NT2/D1 (cell line): Measurements from ENCODE around the gene SPATA13.

Experiments used
- SUZ12 ChIP-seq: IDR thresholded peaks from 2 replicates; pipeline ENCODE4 v1.6.1; 2011; ENCODE audit not compliant: insufficient read length, insufficient read depth; ENCODE audit errors: extremely low read depth
- YY1 ChIP-seq: IDR thresholded peaks from 2 replicates; pipeline ENCODE4 v1.6.1; 2011; ENCODE audit not compliant: insufficient read length, insufficient read depth
- ZNF274 ChIP-seq: IDR thresholded peaks from 2 replicates; pipeline ENCODE4 v1.6.1; 2011; ENCODE audit warnings: mild to moderate bottlenecking, low read depth, low read length

DNA sequence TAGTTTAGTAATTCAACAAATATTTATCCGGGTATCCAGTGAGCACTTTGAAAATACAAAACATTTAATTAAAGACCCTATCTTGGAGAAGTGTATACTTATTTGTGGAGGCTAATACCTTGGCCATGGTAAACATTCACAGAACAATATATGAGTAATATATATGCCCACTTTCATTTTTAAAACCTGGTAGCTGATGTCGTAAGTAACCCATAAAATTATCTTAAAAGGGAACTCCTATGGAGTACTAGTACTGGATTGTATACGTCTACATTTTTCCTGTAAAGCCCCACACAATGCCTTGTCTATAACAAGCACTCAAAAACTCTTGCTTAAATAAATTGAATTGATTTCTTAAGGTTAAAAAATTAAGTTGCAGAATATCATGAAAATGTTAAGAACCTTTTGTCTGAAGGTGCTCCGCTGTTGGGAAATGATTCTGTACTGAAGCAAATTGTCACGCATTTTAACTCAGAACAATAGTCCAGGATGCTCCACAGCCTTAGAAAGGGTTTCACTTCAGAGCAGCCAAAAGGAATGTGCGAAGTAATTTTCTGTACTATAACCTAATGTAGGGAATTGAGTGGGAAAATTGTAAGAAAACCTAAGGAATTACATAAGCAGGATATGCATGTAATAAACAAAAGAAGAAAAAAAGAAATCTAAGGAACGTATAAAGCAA lies 90.0 kb downstream of the SPATA13 start:
- TF ChIP-seq ZNF274 = no peak
- no peak for TF ChIP-seq YY1
- TF ChIP-seq SUZ12 = no peak
